GM19193 (cell line): ENCODE measurements around the gene FAM120A.

Experiments used
- POLR2A ChIP-seq: IDR thresholded peaks from 4 replicates; pipeline ENCODE4 v1.6.1; 2011; ENCODE audit not compliant: insufficient read depth, insufficient read length; ENCODE audit errors: extremely low read depth

Gene FAM120A

GRCh38 chr9:93546356-93546755 lies 94.9 kb downstream of the FAM120A start:
- no peak for TF ChIP-seq POLR2A

DNA sequence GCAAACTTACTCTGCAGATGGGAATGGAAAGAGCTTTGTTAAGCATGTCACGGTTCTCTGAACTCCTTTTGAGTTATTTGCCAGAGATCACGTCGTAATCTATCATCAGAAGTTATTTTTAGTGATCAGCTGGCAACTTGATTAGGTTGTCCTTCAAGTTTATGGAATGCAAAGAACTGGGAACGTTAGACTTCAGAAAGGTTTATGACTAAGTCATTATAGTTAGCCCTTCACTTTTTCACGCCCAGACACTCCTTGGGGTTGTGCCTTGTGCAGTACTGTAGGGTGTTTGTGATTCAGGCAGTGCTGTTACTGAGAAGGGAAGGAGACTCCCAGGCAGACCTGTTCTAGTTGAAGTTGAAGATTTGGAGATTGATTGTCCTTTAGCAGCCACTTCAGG lies 98.1 kb downstream of the FAM120A start:
- TF ChIP-seq POLR2A = no peak

- TF ChIP-seq POLR2A = no peak
These were observed 101.4 kb downstream of the FAM120A start for GRCh38 chr9:93552923-93553322.

GRCh38 chr9:93555370-93555769 lies 103.9 kb downstream of the FAM120A start:
- no peak for TF ChIP-seq POLR2A

GRCh38 chr9:93557366-93558137 lies 106.1 kb downstream of the FAM120A start:
- no peak for TF ChIP-seq POLR2A

GRCh38 chr9:93558503-93558902 lies 107.0 kb downstream of the FAM120A start:
- no peak for TF ChIP-seq POLR2A

GRCh38 chr9:93560991-93561390 lies 109.5 kb downstream of the FAM120A start:
- TF ChIP-seq POLR2A = no peak

GRCh38 chr9:93562157-93562556 lies 110.7 kb downstream of the FAM120A start:
- no peak for TF ChIP-seq POLR2A

- no peak for TF ChIP-seq POLR2A
These were observed 113.6 kb downstream of the FAM120A start for GRCh38 chr9:93565089-93565488.

GRCh38 chr9:93566408-93567270 lies 115.2 kb downstream of the FAM120A start:
- TF ChIP-seq POLR2A = peak; percentile 93

DNA sequence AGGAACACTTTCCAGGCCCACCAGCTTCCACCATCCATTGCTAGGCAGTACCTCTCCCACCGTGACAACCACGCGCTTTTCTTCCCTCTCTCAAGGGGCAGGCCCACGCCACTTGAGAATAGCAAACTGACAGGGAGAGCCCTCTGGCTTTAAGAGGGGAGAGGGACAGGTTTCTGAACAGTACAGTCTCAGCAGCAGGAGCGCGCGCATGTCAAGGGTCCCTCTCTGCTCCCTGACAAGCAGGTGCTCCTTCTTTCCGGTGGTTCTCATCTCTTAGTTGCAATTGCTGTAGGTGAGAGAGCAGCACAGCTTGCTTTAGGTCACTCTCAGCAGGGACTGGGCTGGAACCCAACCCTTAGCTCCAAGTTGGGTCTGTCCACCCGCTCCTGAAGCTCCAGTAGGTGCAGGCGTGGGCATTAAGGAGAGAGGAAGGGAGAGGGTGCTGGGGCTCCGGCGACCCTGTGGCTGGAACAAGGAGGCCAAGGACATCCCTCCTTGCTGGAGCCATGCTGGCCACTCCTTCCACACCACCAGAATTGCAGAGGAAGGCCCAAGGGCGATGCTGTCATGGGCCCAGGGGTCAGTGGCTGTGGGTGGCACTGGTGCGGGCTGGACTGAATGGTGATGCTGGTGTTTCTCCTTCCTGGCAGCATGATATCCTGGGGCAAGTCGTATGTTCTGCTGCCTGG lies 115.9 kb downstream of the FAM120A start:
- TF ChIP-seq POLR2A = no peak

- no peak for TF ChIP-seq POLR2A
These were observed 116.7 kb downstream of the FAM120A start for GRCh38 chr9:93568169-93568568.

- TF ChIP-seq POLR2A = no peak
These were observed 118.2 kb downstream of the FAM120A start for GRCh38 chr9:93569621-93570174.

DNA sequence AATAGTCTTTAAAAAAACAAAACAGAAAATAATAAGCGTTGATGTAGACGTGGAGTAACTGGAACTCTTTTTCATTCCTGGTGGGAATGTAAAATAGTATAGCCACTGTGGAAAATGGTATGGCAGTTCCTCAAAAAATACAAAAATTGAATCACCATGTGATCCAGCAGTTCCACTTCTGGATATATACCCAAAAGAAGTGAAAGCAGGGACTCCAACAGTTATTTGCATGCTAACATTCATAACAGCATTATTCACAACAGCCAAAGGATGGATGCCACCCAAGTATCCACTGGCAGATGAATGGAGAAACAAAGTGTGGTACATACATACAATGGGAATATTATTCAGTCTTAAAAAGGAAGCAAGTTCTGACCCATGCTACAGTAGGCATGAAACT lies 120.7 kb downstream of the FAM120A start:
- no peak for TF ChIP-seq POLR2A
